Gastroesophageal sphincter (tissue), 4 donors: ENCODE measurements around the gene GABBR2. TPM values are rescaled to one million over a fixed set of nuclear protein-coding genes. Genes with fewer than 3 reads are reported as not detected.

ENCODE experiments used
- ATAC-seq: fragments of 150-250 bp; one replicate; pipeline ENCODE4 v1.9.1; 2016; ENCODE audit warnings: mild to moderate bottlenecking, moderate library complexity
- H3K27ac ChIP-seq, 4 donors: fragments of 200-600 bp; sonication (generic) in 3 of 4; 1 replicate in 3 of 4; 2 replicates in 1 of 4; pipeline ENCODE4 v1.5.1; 2016 to 2019
- H3K27me3 ChIP-seq: fragments of 200-600 bp; sonication (generic); one replicate; pipeline ENCODE4 v1.5.1; 2019
- H3K36me3 ChIP-seq, 2 donors: fragments of 200-600 bp; sonication (generic); one replicate each; pipeline ENCODE4 v1.5.1; 2019; ENCODE audit warnings: control low read depth in 1 of 2
- H3K4me1 ChIP-seq, 3 donors: fragments of 200-600 bp; sonication (generic); 1 replicate in 2 of 3; 2 replicates in 1 of 3; pipeline ENCODE4 v1.5.1; 2016 to 2019; ENCODE audit warnings: control low read depth in 2 of 3
- H3K4me3 ChIP-seq, 2 donors: fragments of 200-600 bp; sonication (generic); one replicate each; pipeline ENCODE4 v1.5.1; 2019; ENCODE audit warnings: mild to moderate bottlenecking in 1 of 2, moderate library complexity in 1 of 2
- H3K9me3 ChIP-seq, 3 donors: fragments of 200-600 bp; sonication (generic); one replicate each; pipeline ENCODE4 v1.5.1; 2017 to 2019; ENCODE audit warnings: control low read depth in 2 of 3
- EP300 ChIP-seq: sonication (generic); formaldehyde crosslinking; IDR thresholded peaks from one replicate; pipeline ENCODE4 v1.6.1; 2017; ENCODE audit warnings: antibody characterized with exemption, mild to moderate bottlenecking
- POLR2A ChIP-seq, 2 donors: fragments of 450-650 bp; IDR thresholded peaks; one replicate each; pipeline ENCODE4 v1.6.1; 2017; ENCODE audit warnings: antibody characterized with exemption in 2 of 2, mild to moderate bottlenecking in 2 of 2, moderate library complexity in 1 of 2
- POLR2AphosphoS5 ChIP-seq: sonication (generic); formaldehyde crosslinking; IDR thresholded peaks from one replicate; pipeline ENCODE4 v1.6.1; 2017; ENCODE audit warnings: antibody characterized with exemption
- WGBS, 2 donors: methylation state at CpG; one replicate each; pipeline ENCODE4 v1.1.5; 2018; ENCODE audit warnings: low coverage in 1 of 2; 5-methylcytosine and 5-hydroxymethylcytosine counted together
- total RNA-seq, 4 donors: library from RNA; depleted of rRNA; stranded (reverse); fragments of >200 nt; gene quantifications; one replicate each; pipeline ENCODE4 v1.1.0, GENCODE V29; 2016
- TF ChIP-seq, protein P1 (sequence below), 4 experiments: fragments of 200-600 bp in 2 of 4; fragments of 450-650 bp in 2 of 4; sonication (generic) in 1 of 4; IDR thresholded peaks; one replicate each; pipeline ENCODE4 v1.5.1; 2017 to 2019; ENCODE audit warnings: antibody characterized with exemption in 4 of 4, mild to moderate bottlenecking in 2 of 4, moderate library complexity in 2 of 4

GABBR2 gene
- total RNA-seq, 4 donors from 2014 or later, result 0.04 to 0.25 TPM; not detected in 2

- WGBS, 2 donors, result 17% methylated on average over 5 to 6 of the region's 15 CpGs
- Histone ChIP-seq H3K27me3 (peaks cover 98% of the 10 kb centered on the region), H3K4me3 (no peak overlapping the region), H3K27ac (no peak overlapping the region), H3K36me3 (no peaks in the 10 kb centered on the region), H3K9me3 (no peaks in the 10 kb centered on the region), H3K4me1 (peaks cover 0 to 30% (median 16%) of the 10 kb centered on the region in 3 donors)
- no peak for ATAC-seq
- TF ChIP-seq POLR2AphosphoS5 (no peak), EP300 (no peak), POLR2A (IDR thresholded peaks at IDR 0.05) (no peak)
- TF ChIP-seq, protein P1, sequence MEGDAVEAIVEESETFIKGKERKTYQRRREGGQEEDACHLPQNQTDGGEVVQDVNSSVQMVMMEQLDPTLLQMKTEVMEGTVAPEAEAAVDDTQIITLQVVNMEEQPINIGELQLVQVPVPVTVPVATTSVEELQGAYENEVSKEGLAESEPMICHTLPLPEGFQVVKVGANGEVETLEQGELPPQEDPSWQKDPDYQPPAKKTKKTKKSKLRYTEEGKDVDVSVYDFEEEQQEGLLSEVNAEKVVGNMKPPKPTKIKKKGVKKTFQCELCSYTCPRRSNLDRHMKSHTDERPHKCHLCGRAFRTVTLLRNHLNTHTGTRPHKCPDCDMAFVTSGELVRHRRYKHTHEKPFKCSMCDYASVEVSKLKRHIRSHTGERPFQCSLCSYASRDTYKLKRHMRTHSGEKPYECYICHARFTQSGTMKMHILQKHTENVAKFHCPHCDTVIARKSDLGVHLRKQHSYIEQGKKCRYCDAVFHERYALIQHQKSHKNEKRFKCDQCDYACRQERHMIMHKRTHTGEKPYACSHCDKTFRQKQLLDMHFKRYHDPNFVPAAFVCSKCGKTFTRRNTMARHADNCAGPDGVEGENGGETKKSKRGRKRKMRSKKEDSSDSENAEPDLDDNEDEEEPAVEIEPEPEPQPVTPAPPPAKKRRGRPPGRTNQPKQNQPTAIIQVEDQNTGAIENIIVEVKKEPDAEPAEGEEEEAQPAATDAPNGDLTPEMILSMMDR (IDR thresholded peaks at IDR 0.05), result no peak
Observed at GRCh38 chr9:98706651-98707165, 2.0 kb downstream of the GABBR2 start.

- Histone ChIP-seq H3K4me1 (peaks cover 0 to 14% (median 11%) of the 10 kb centered on the region in 3 donors), H3K9me3 (peaks cover 0 to 13% (median 0%) of the 10 kb centered on the region in 3 donors), H3K27ac (no peak overlapping the region), H3K4me3 (no peak overlapping the region), H3K27me3 (peaks cover 80% of the 10 kb centered on the region), H3K36me3 (no peaks in the 10 kb centered on the region)
- no peak for ATAC-seq
- no peak for TF ChIP-seq POLR2A (IDR thresholded peaks at IDR 0.05)
- no peak for TF ChIP-seq EP300
- no peak for TF ChIP-seq POLR2AphosphoS5
- TF ChIP-seq, protein P1 (IDR thresholded peaks at IDR 0.05), result no peak
- WGBS, 2 donors, result 73% methylated on average over 2 of the region's 2 CpGs; no CpG with 5 or more reads in 1 of the 2 donors
Observed at GRCh38 chr9:98702835-98703380, 5.8 kb downstream of the GABBR2 start.

DNA sequence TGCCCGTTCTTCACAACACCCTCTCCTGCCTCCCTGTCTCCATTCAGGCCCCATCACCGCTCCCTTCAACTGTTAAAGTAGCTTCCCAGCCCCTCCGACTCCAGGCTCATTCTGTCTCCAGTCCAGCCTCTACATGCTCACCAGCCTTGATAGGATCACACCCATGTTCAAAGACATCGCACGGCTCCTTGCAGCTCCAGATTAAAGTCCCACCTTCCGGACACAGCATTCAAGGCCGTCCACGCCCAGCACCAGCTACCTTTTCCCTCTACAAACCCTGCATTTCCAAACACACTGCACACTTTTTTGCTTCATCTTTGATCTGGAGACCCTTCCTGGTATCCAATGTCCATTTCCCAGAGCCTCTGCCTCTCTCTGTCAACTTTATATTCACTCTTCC is 6.4 kb downstream of the GABBR2 start:
- 80 to 83% methylated on average over 1 to 8 of the region's 8 CpGs for WGBS, 2 donors
- Histone ChIP-seq H3K27me3 (peaks cover 80% of the 10 kb centered on the region), H3K36me3 (no peaks in the 10 kb centered on the region), H3K27ac (no peak overlapping the region), H3K4me3 (no peak overlapping the region), H3K9me3 (peaks cover 0 to 13% (median 0%) of the 10 kb centered on the region in 3 donors), H3K4me1 (peaks cover 0 to 8% (median 5%) of the 10 kb centered on the region in 3 donors)
- ATAC-seq, result no peak
- TF ChIP-seq POLR2A (IDR thresholded peaks at IDR 0.05) (no peak), POLR2AphosphoS5 (no peak), EP300 (no peak)
- TF ChIP-seq, protein P1 (IDR thresholded peaks at IDR 0.05), result no peak

DNA sequence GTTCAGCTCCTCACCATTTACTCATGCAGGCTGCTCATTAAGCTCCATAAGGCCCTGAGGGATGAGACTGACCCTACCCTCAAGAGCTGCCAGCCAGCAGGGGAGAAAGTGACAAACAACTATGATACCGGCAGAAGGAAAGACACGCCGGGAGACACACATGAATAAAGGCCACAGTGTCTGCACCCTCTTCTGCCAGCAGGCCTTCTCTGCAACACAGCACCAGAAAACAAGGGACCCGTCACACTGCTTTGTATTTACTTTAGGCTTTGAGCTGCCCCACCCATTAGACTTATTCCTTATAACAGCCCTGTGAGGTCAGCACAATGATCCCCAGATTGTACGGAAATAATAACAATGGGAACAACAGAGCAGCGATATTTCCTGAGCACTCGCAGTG is 7.2 kb downstream of the GABBR2 start:
- TF ChIP-seq, protein P1 (IDR thresholded peaks at IDR 0.05), result no peak
- TF ChIP-seq POLR2A (IDR thresholded peaks at IDR 0.05) (no peak), POLR2AphosphoS5 (no peak), EP300 (no peak)
- WGBS, 2 donors, result 79 to 83% methylated on average over 5 to 7 of the region's 7 CpGs
- Histone ChIP-seq H3K4me3 (no peak overlapping the region), H3K27me3 (peaks cover 80% of the 10 kb centered on the region), H3K36me3 (no peaks in the 10 kb centered on the region), H3K27ac (no peak overlapping the region), H3K9me3 (peaks cover 0 to 13% (median 0%) of the 10 kb centered on the region in 3 donors), H3K4me1 (peaks cover 0 to under 1% (median 0%) of the 10 kb centered on the region in 3 donors)
- ATAC-seq, result no peak

DNA sequence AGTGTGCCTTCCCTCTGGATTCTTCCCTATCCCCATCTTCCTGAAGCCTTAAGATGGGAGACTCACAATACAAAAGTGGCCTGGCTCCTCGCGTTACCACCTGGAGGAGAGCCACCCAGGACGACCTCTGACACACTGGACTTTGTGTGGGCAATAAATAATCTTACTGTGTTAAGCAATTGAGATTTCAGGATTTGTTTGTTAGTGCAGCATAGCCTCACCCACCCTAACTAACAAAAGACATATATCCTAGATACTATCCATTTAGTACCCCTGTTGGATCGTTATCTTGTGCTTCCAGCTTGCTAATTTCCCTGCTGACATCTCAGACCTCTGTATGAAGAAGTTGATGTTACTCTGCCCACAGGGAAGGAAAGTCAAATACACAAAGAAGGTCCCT is 7.9 kb downstream of the GABBR2 start:
- 58 to 66% methylated on average over 4 of the region's 4 CpGs for WGBS, 2 donors
- H3K36me3 ChIP-seq, result no peaks in the 10 kb centered on the region
- H3K27me3 ChIP-seq, result peaks cover 80% of the 10 kb centered on the region
- H3K27ac ChIP-seq, result no peak overlapping the region
- no peak overlapping the region for H3K4me3 ChIP-seq
- H3K9me3 ChIP-seq, result peaks cover 0 to 13% (median 0%) of the 10 kb centered on the region in 3 donors
- TF ChIP-seq EP300 (no peak), POLR2AphosphoS5 (no peak), POLR2A (IDR thresholded peaks at IDR 0.05) (no peak)
- TF ChIP-seq, protein P1 (IDR thresholded peaks at IDR 0.05), result no peak
- no peak for ATAC-seq
- no peaks in the 10 kb centered on the region for H3K4me1 ChIP-seq
